GM18519 (cell line): ENCODE results near the gene ZNF654.
"Not testable (repeated sequence)": the region's sequence is repeated elsewhere in the genome, so short reads cannot be mapped to it uniquely, and the experiment has no call there.

Experiments used
- ATAC-seq: cut with Tn5 transposase; IDR thresholded peaks from one replicate; pipeline ENCODE4 v1.9.1; 2021; ENCODE audit warnings: mild to moderate bottlenecking, moderate library complexity; ENCODE audit not compliant: unreplicated experiment, low FRiP score

Gene ZNF654

GRCh38 chr3:88058581-88059379 lies at the start of gene ZNF654, which contains the start of gene CGGBP1:
ZNF654 (plus strand) TSS chr3:88059255; CDS start chr3:88059320, 65 bp downstream.
CGGBP1 (minus strand) TSS chr3:88059005; CDS start chr3:88055976, 3,029 bp downstream.
- peak; percentile 91 for ATAC-seq

- no peak for ATAC-seq
Measured at GRCh38 chr3:88010810-88011209, 48.2 kb upstream of the ZNF654 start.

DNA sequence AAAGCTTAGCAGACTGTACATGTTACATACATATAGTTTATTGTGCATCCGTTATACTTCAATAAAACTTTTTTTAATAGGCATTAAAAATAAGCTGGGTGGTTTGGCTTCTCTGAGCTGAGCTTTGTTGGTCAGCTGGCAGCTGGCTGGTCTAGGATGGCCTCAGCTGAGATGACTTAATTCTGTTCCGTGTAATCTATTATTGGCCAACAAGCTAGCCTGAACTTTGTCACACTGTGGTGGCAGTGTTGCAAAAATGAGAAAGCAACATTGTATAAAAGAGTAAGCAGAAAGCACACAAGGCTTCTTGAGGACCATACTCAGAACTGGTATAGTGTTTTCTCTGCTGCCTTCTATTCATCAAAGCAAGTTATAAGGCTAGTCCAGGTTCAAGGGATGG lies 45.5 kb upstream of the ZNF654 start:
- no peak for ATAC-seq

DNA sequence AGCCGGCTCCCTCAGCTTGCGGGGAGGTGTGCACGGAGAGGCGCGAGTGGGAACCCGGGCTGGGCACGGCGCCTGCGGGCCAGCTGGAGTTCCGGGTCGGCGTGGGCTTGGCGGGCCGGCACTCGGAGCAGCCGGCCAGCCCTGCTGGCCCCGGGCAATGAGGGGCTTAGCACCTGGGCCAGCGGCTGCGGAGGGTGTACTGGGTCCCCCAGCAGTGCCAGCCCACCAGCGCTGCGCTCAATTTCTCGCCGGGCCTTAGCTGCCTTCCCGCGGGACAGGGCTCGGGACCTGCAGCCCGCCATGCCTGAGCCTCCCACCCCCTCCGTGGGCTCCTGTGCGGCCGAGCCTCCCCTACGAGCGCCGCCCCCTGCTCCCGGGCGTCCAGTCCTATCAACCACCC lies 43.4 kb upstream of the ZNF654 start:
- ATAC-seq = not testable (repeated sequence)

DNA sequence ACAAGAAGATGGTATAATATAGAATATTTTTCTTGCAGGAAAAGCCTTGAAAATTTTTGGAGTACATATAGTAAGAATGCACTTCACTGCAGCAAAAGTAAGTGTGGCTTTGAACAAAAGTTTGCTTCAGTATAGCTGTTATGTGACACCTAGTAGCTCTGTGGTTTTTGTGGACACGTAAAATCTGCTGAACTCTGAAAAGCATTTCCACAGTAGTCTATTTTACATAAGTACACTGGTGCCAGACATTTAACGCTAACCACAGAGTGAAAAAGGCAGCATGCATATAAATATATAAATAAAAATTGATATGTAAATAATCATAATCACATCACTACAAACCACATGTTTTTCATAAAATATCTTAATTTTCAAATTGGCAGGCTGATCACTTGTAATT lies 40.0 kb upstream of the ZNF654 start:
- ATAC-seq = peak; percentile 98

- ATAC-seq = no peak
Measured at GRCh38 chr3:88025001-88025552, 34.0 kb upstream of the ZNF654 start.

GRCh38 chr3:88028876-88029275 lies 30.2 kb upstream of the ZNF654 start:
- no peak for ATAC-seq

DNA sequence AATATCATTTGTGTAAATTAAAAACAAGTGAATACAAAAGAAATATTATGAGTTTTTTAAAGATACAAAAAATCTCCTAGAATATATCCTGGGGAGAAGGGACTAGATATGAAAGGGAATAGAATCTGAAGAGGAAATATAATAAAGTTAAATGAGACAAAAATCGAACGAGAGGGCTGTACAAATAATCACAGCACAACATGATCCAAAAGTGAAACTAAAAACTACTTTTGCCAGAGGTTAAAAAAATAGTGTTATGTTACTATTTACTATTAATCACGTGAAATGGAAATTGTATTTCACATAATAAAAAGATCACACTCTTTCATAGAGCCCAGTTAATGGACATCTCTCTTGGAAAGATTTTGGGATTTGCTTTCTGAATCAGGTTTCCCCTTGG lies 28.8 kb upstream of the ZNF654 start:
- no peak for ATAC-seq

- ATAC-seq = peak; percentile 77
Measured at GRCh38 chr3:88031642-88032077, 27.4 kb upstream of the ZNF654 start.

- ATAC-seq = no peak
Measured at GRCh38 chr3:88032245-88032644, 26.8 kb upstream of the ZNF654 start.

GRCh38 chr3:88033079-88033478 lies 26.0 kb upstream of the ZNF654 start:
- ATAC-seq = no peak

- ATAC-seq = no peak
Measured at GRCh38 chr3:88033808-88034207, 25.2 kb upstream of the ZNF654 start.

- ATAC-seq = no peak
Measured at GRCh38 chr3:88034491-88035275, 24.4 kb upstream of the ZNF654 start.

DNA sequence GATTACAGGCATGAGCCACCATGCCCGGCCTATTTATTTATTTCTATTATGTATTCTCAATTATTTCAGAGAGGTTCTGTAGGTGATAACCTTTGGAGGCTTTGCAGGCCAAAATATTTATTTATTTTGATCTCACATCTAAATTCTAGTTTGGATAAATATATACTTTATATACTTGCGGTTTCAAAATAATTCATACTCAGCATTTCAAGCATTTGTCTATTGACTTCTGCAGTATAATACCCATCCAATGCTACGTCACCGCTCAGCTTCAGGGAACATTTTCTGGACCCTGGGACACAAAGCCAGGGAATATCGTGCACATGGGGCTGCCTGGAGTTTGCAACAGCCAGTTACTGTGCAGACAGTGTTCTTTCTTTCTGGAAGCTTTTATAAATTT lies 22.8 kb upstream of the ZNF654 start:
- no peak for ATAC-seq

DNA sequence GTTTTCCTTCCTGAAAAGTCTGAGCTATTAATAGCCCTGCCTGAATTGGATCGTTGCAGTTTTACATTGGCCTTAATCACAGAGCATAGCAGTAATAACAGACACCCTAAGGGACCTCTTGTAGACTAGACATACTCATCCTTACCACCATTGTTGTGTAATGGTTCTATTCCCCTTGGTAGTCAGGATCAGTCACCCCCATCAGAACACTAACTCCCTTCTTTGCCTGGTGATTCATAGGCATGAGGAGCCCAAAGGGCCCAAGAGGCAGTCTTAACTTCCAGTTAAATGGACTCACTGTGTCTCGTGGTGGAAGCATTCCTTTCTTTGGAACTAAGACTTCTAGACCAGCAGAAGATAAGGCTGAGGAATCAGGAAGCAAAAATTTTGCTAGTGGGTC lies 20.5 kb upstream of the ZNF654 start:
- no peak for ATAC-seq

DNA sequence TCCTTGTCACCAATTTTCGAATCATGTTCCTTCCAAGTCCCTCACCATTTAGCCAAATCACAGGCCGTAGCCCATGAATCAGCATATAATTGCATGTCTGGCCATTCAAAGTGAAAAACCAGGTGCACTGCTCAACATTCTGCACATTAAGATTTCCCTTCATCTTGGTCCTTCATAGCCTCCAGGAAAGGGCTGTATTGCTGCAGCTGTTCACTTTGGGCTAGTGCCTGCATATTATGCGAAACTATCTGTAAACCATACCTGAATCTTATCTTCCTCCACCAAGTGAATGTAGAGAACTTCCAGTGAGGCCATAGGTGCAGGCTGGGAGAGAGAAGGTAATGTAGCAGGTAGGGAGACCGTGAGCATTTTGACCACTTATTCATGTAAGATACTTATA lies 18.5 kb upstream of the ZNF654 start:
- no peak for ATAC-seq

DNA sequence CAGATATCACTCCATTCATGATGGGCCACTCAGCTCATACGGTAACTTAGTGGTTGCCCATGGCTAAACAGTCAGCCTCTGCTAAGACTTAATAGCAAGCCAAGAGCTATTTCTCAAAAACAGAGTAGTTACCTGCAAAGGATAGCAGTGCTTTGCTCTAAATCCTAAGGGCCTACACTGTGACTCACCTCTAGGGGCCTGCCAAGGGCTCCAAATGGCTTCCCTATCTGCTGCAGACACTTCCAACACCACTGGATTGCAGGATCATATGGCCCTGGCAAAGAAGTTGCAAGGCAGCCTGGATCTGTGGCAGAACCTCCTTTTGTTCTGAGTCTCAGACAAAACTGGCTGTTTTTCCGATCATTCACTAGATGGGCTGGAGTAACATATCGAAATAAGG lies 18.1 kb upstream of the ZNF654 start:
- ATAC-seq = no peak

DNA sequence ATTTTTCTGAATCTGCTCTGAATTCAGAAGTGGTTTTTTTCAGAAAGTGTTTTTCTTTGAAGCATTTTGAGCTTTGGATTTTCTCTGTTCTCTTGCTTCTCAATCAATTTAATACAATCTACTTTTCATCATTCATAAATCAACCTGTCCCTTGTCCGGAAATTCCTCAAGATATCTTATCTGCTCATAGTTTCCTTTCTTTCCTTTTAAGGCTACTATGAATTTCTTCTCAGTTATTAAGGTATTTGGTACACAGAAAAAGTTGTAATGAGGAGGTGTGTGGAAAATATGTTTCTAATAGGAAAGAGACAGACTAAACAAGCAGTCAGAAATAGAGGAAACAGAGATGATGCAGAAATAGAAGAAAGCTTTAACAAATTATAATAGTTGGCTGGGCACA lies 14.6 kb upstream of the ZNF654 start:
- ATAC-seq = no peak

GRCh38 chr3:88046766-88047165 lies 12.3 kb upstream of the ZNF654 start:
- ATAC-seq = no peak

GRCh38 chr3:88057630-88058305 lies 1.3 kb upstream of the ZNF654 start:
- ATAC-seq = no peak

DNA sequence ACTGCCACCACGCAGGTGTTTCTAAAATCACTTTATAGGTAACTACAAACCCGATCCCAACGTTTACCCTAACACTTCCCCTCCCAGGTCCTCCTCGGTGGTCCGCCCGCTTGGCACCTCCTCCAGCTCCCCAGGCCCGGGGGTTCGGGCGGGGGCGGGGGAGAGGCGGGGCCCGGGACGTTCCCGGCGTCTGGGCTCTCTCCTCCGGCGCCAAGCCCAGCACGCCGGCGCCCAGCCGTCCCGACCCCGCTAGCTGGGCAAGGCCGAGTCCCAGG lies 812 bp upstream of the ZNF654 start:
- no peak for ATAC-seq
